Activated CD8-positive, alpha-beta T cell treated with anti-CD3 and anti-CD28 coated beads for 36 hours (primary cell): ENCODE measurements around the gene ANKRD28. TPM values are rescaled to one million over a fixed set of nuclear protein-coding genes. Genes with fewer than 3 reads are reported as not detected.

Source experiments
- ATAC-seq: fragments of 200-7000 bp; cut with Tn5 transposase; one replicate; pipeline ENCODE4 v1.10.0; 2021; ENCODE audit warnings: mild to moderate bottlenecking, moderate library complexity
- CTCF ChIA-PET: fragments of 350-600 bp; sonication (Branson Sonifier 250); formaldehyde crosslinking; loops from one replicate; lab custom pipeline; 2021; ENCODE audit warnings: antibody characterized with exemption; lab: Charles Lee
- POLR2A ChIA-PET: fragments of 350-600 bp; sonication (Branson Sonifier 250); formaldehyde crosslinking; loops from one replicate; lab custom pipeline; 2021; ENCODE audit warnings: antibody characterized with exemption; lab: Charles Lee
- DNase-seq: peaks from one replicate; pipeline ENCODE4 v3.0.0-alpha.2; 2020
- H3K27ac Mint-ChIP-seq: one replicate; pipeline ENCODE4 v1.8.0; 2021; ENCODE audit warnings: mild to moderate bottlenecking, mixed read lengths
- H3K27me3 Mint-ChIP-seq: one replicate; pipeline ENCODE4 v1.8.0; 2021; ENCODE audit warnings: mixed read lengths
- H3K36me3 Mint-ChIP-seq: one replicate; pipeline ENCODE4 v1.8.0; 2021; ENCODE audit warnings: low read depth, mixed read lengths
- H3K4me1 Mint-ChIP-seq: one replicate; pipeline ENCODE4 v1.8.0; 2021; ENCODE audit warnings: low read depth, mixed read lengths
- H3K4me3 Mint-ChIP-seq: one replicate; pipeline ENCODE4 v1.8.0; 2021; ENCODE audit warnings: mild to moderate bottlenecking, moderate library complexity, mixed read lengths
- H3K9me3 Mint-ChIP-seq: one replicate; pipeline ENCODE4 v1.8.0; 2021; ENCODE audit warnings: mixed read lengths
- intact Hi-C: fragments of 100-400 bp; cut with micrococcal nuclease; formaldehyde crosslinking; loops from one replicate; pipeline ENCODE4 v1.10.0; 2022
- total RNA-seq, 2 experiments: library from RNA; stranded (reverse); gene quantifications; one replicate each; pipeline ENCODE4 v1.2.3, GENCODE V29; 2021
- TF ChIP-seq, protein P1 (sequence below): fragments of 200-600 bp; IDR thresholded peaks from one replicate; pipeline ENCODE4 v1.8.0; 2022; ENCODE audit warnings: antibody characterized with exemption, mild to moderate bottlenecking

The ANKRD28 gene
- total RNA-seq, 2 experiments from 2014 or later = 32.9 to 35.3 TPM

DNA sequence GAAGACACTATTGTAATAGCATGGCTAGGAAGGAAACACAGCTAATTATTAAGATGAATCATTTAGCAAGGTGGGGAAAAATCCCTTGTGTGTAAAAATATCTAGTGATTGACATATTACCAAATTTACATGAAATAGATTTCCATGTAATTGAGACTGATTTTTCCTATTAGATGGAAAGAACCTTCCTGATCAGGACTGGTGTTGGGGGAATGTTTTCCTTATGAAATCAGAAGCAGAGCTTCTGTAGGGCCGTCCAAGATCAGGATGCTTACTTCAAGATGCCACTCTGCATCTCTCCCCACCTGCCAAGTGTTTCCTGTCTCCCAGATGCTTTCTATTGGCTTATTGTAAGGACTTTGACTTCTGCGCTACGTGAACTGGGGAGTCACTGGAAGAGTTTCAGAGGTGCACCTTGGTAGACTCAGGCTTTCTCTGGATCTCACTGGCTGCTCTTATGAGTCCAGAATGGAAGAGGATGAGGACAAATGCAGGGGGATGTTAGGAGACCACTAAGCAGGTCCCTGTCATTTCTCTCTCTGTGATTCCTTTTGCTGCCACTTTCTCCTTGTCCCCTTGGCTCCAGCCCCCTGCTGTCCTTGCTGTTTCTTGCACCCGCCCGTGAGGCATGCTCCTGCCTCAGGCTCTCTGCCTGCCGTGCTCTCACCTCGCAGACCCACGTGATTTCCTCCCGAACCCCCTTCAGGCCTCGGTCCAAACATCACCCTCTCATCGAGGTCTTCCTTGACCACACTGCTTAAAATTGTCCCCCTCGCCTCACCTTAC lies 166.2 kb downstream of the ANKRD28 start:
- intact Hi-C loops = no loop called here

DNA sequence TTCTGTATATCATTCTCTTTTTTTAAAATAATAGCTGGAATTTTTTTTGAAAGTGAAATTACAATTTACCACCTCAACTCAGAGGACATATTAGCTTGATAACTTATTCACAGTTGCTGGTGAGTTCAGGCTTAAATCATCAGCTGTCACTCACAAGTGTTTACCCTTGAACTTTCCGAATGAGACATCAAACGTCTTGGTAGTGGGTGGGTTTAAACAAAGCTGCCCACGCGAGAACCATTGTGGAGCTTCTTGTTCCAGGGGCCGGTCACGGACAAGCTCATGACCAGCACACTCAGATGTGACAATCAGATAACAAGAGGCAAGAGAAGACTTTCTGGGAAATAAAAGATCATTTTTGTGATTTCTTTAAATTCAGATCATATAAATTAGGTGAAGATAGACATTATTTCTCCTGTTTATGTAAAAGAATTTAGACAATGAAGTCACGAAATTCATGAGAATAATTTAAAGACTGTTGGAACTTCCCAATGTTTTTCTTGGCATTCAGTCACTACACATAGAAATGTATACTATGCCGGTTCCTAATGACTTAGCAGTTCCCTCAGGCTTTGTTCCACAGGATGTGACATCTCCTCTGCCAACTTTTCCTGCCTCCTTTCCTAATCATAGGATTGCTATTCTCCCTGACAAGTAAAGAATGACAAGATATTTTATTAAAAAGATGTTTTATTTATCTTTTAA lies 167.0 kb downstream of the ANKRD28 start:
- TF ChIP-seq, protein P1, sequence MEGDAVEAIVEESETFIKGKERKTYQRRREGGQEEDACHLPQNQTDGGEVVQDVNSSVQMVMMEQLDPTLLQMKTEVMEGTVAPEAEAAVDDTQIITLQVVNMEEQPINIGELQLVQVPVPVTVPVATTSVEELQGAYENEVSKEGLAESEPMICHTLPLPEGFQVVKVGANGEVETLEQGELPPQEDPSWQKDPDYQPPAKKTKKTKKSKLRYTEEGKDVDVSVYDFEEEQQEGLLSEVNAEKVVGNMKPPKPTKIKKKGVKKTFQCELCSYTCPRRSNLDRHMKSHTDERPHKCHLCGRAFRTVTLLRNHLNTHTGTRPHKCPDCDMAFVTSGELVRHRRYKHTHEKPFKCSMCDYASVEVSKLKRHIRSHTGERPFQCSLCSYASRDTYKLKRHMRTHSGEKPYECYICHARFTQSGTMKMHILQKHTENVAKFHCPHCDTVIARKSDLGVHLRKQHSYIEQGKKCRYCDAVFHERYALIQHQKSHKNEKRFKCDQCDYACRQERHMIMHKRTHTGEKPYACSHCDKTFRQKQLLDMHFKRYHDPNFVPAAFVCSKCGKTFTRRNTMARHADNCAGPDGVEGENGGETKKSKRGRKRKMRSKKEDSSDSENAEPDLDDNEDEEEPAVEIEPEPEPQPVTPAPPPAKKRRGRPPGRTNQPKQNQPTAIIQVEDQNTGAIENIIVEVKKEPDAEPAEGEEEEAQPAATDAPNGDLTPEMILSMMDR = no peak
- no peaks in the 10 kb centered on the region for H3K9me3 Mint-ChIP-seq
- H3K27ac Mint-ChIP-seq = peak overlapping the region; percentile 86
- DNase-seq = peak; percentile 60
- POLR2A ChIA-PET = no interaction called here
- H3K4me3 Mint-ChIP-seq = peak overlapping the region; percentile 59
- H3K36me3 Mint-ChIP-seq = no peaks in the 10 kb centered on the region
- peaks cover 57% of the 10 kb centered on the region for H3K4me1 Mint-ChIP-seq
- CTCF ChIA-PET = interaction anchor here (0.6 to 3.4 kb wide), 27 partner anchors 10 to 418 kb away, joined by 3 to 51 read pairs (median 4); partner anchors contain the start of gene ANKRD28
- intact Hi-C loops = loop anchor here (1.0 kb wide), 1 partner anchor 182 kb away; no protein-coding TSS in a partner anchor
- no peaks in the 10 kb centered on the region for H3K27me3 Mint-ChIP-seq
- peak; percentile 66 for ATAC-seq

More for the DNA sequence above, 166.2 kb downstream of the ANKRD28 start:
- H3K27me3 Mint-ChIP-seq = no peaks in the 10 kb centered on the region
- ChIA-PET POLR2A (no interaction called here), CTCF (interaction anchor here (1.2 to 3.4 kb wide), 5 partner anchors 36 to 322 kb away, joined by 3 to 51 read pairs (median 5); no protein-coding TSS in a partner anchor)
- TF ChIP-seq, protein P1 = no peak
- no peak overlapping the region for H3K4me3 Mint-ChIP-seq
- H3K9me3 Mint-ChIP-seq = no peaks in the 10 kb centered on the region
- ATAC-seq (no peak), DNase-seq (no peak)
- H3K27ac Mint-ChIP-seq = peak overlapping the region; percentile 4
- H3K4me1 Mint-ChIP-seq = peaks cover 61% of the 10 kb centered on the region
- no peaks in the 10 kb centered on the region for H3K36me3 Mint-ChIP-seq

DNA sequence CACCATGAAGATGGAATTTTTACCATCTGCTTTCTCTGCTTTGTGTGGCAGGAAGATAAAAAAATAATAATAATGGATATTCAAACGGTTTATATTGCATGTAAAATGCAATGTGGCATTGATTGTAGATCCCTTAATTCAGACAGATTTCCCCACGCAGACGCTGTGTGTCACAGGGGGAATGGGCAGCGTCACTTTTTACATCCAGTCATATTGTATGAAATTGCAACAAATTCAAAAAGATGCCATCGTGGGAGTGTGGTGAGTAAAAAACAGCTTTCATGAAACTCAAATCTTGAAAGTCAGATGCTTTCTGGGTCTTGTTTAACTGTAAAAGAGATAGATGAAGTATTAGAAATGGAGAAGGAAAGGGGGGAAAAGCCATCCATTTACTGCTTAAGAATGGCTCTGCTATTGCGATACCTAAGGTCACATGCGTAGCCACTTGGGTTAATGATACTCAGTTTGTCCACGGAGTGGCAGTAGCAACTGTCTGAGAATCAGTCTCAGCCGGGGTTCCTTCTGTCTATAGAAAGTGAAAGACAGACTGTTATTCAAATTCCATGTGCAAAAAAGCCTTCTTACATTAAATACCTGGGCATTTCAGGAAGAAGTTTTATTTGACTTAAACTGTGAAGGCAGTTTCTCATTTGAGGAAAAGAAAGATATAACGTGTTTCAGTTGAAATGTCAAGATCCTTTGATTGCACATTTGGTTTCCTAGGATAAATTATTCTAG lies 167.8 kb downstream of the ANKRD28 start:
- ChIA-PET CTCF (interaction anchor here (0.7 to 3.4 kb wide), 25 partner anchors 10 to 419 kb away, joined by 3 to 51 read pairs (median 4); no protein-coding TSS in a partner anchor), POLR2A (no interaction called here)
- ATAC-seq = peak; percentile 96
- intact Hi-C loops = loop anchor here (1.0 kb wide), 1 partner anchor 182 kb away; no protein-coding TSS in a partner anchor
- Mint-ChIP-seq H3K27me3 (no peaks in the 10 kb centered on the region), H3K27ac (peak overlapping the region; percentile 86), H3K4me3 (peak overlapping the region; percentile 59), H3K9me3 (no peaks in the 10 kb centered on the region), H3K36me3 (no peaks in the 10 kb centered on the region), H3K4me1 (peaks cover 52% of the 10 kb centered on the region)
- DNase-seq = peak; percentile 78
- TF ChIP-seq, protein P1 = peak; percentile 76

DNA sequence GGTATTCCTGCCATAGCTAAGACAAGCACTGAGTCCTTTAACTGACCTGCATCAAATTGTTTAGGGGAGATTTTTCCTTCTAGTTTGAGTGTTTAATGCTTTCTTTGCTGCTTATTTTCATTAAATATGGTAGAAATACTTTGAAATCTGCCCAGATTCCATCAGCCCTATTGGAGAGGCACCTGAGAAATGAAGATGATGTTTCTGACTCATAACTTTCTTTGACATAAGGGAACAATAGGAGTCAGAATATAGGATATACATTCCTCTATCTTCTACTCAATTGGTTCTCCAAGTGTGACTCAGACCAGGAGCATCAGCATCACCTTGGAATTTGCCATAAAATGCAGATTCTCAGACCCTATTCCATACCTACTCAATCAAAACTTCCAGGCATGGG lies 168.8 kb downstream of the ANKRD28 start:
- H3K27ac Mint-ChIP-seq = no peak overlapping the region
- H3K9me3 Mint-ChIP-seq = no peaks in the 10 kb centered on the region
- no peaks in the 10 kb centered on the region for H3K36me3 Mint-ChIP-seq
- H3K27me3 Mint-ChIP-seq = no peaks in the 10 kb centered on the region
- POLR2A ChIA-PET = no interaction called here
- CTCF ChIA-PET = interaction anchor here (1.0 to 3.4 kb wide), 4 partner anchors 20 to 183 kb away, joined by 3 to 51 read pairs (median 4); no protein-coding TSS in a partner anchor
- TF ChIP-seq, protein P1 = no peak
- H3K4me3 Mint-ChIP-seq = no peak overlapping the region
- intact Hi-C loops = no loop called here
- DNase-seq (no peak), ATAC-seq (no peak)
- peaks cover 53% of the 10 kb centered on the region for H3K4me1 Mint-ChIP-seq
